Ovary (tissue), 9 donors: ENCODE measurements around the gene DCAF8. TPM values are rescaled to one million over a fixed set of nuclear protein-coding genes. Genes with fewer than 3 reads are reported as not detected.
"Not testable (repeated sequence)": the region's sequence is repeated elsewhere in the genome, so short reads cannot be mapped to it uniquely, and the experiment has no call there.

ENCODE experiments used
- DNase-seq, 5 donors: peaks; one replicate each; pipeline ENCODE4 v3.0.0-alpha.2; 2019 to 2020
- H3K27ac ChIP-seq, 2 donors: fragments of 200-600 bp; one replicate each; pipeline versions ENCODE4 v1.5.1 to v1.8.0; 2019 to 2022
- H3K27me3 ChIP-seq: fragments of 200-600 bp; one replicate; pipeline ENCODE4 v1.8.0; 2022
- H3K36me3 ChIP-seq: fragments of 200-600 bp; sonication (generic); one replicate; pipeline ENCODE4 v1.5.1; 2019
- H3K4me1 ChIP-seq: one replicate; pipeline ENCODE4 v1.8.1; 2013; ENCODE audit warnings: mild to moderate bottlenecking, moderate library complexity; ENCODE audit not compliant: insufficient read depth
- H3K4me3 ChIP-seq: fragments of 200-600 bp; sonication (generic); one replicate; pipeline ENCODE4 v1.5.1; 2017
- H3K9me3 ChIP-seq, 2 donors: fragments of 200-600 bp in 1 of 2; sonication (generic) in 1 of 2; one replicate each; pipeline versions ENCODE4 v1.5.1 to v1.8.1; 2013 to 2019; ENCODE audit warnings: mild to moderate bottlenecking in 1 of 2, moderate library complexity in 1 of 2
- EP300 ChIP-seq: sonication (generic); formaldehyde crosslinking; IDR thresholded peaks from one replicate; pipeline ENCODE4 v1.6.1; 2017; ENCODE audit warnings: antibody characterized with exemption
- POLR2A ChIP-seq: fragments of 450-650 bp; IDR thresholded peaks from one replicate; pipeline ENCODE4 v1.6.1; 2017; ENCODE audit warnings: antibody characterized with exemption, mild to moderate bottlenecking, moderate library complexity
- WGBS, 3 donors: extraction: QIAGEN DNeasy Blood & Tissue Kit in 1 of 3; methylation state at CpG; one replicate each; pipeline versions ENCODE4 v1.1.5 to v1.1.7; 2013 to 2017; 5-methylcytosine and 5-hydroxymethylcytosine counted together
- intact Hi-C, 4 donors: fragments of 100-400 bp; cut with DNase I; formaldehyde crosslinking; loops; one replicate each; pipeline versions ENCODE4 v1.11.0 to v1.15.1; 2022 to 2023
- polyA plus RNA-seq, 2 donors: library from polyadenylated mRNA; stranded (reverse); fragments of 200-250 nt in 1 of 2; fragments of 350-450 nt in 1 of 2; fragmentation: Illumina TruSeq in 1 of 2; extraction: RNeasy Lipid Tissue Mini Kit (QIAGEN cat#74804) in 1 of 2; gene quantifications; one replicate each; pipeline ENCODE4 v1.2.3, GENCODE V29; 2013 to 2014
- total RNA-seq, 7 donors: library from RNA; depleted of rRNA in 2 of 7; stranded (reverse); fragments of >200 nt in 2 of 7; fragmentation: NEBNext Ultra II Directional in 3 of 7; extraction: Animal tissue kit (Norgen Biotek cat#: 25700) in 3 of 7; gene quantifications; one replicate each; pipeline versions ENCODE4 v1.1.0 to v1.2.4, GENCODE V29; 2016 to 2023
- TF ChIP-seq, protein P1 (sequence below), 3 donors: fragments of 450-650 bp in 2 of 3; fragments of 200-600 bp in 1 of 3; IDR thresholded peaks; one replicate each; pipeline versions ENCODE4 v1.5.1 to v1.8.0; 2016 to 2022; ENCODE audit warnings: antibody characterized with exemption in 3 of 3, mild to moderate bottlenecking in 1 of 3
- donor health status: DM: no; HTN: no; CAD: no; lungs with moderate emphysema.
- donor health status: DM: no; HTN: no; CAD: no.
- donor health status: Bipolar disorder and iron deficiency.
- donor health status: DM: yes; HTN: yes; CAD: no.
- donor health status: DM: no; HTN: no; CAD: no.
- donor health status: DM: yes; HTN: yes; CAD: no.

The DCAF8 gene
- total and polyA plus RNA-seq, 9 donors, result 85.2 to 147 (median 104) TPM

DNA sequence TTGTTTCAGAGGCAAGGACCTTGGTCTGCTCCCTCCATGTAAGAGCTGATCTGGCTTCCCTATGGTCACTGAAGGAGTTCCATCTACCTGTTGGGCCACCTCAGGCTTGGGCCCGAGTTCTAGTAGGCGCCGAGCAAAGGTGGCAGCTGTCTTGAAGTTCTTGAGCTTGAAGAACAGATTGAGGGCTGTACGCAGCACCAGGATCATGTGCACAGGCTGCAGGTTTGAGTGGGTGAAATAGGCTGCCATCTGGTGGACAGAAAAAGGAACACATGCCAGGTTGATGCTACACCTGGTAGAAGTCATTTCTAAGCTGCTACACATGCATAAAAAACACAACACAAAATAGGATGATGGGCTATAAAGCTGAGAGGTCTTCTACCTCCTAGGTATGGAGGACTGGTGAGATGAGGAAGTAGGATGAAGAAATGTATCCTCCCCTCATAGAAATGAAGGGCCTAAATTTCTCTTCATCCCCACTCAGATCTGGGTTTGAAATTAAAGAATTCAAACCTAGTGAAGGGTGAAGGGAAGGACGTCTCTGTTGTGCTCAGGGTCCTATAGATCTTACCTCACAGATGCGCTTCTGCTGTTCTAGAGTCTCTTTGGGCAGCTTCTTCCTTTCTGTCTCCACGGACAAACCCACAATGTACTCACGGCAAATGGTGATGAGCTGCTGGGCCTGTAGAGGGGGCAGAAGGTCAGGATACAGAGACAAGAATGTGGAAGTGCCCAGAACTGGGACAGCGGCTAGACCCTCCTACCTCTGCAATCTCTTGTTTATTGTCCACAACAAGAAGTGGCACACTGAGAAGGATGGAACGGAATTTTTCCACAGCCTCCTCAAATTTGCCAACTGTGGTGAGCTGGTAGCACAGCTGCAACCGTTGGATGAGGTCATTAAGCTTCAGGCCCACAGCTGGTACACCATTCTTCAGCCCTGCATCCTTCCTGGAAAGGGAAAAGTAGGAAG, 29.2 kb upstream of the DCAF8 start:
- TF ChIP-seq POLR2A, result no peak
- TF ChIP-seq, protein P1, sequence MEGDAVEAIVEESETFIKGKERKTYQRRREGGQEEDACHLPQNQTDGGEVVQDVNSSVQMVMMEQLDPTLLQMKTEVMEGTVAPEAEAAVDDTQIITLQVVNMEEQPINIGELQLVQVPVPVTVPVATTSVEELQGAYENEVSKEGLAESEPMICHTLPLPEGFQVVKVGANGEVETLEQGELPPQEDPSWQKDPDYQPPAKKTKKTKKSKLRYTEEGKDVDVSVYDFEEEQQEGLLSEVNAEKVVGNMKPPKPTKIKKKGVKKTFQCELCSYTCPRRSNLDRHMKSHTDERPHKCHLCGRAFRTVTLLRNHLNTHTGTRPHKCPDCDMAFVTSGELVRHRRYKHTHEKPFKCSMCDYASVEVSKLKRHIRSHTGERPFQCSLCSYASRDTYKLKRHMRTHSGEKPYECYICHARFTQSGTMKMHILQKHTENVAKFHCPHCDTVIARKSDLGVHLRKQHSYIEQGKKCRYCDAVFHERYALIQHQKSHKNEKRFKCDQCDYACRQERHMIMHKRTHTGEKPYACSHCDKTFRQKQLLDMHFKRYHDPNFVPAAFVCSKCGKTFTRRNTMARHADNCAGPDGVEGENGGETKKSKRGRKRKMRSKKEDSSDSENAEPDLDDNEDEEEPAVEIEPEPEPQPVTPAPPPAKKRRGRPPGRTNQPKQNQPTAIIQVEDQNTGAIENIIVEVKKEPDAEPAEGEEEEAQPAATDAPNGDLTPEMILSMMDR (IDR thresholded peaks at IDR 0.05), result peak; percentile 56 to 78 (median 62)
- DNase-seq, result peak; percentile 33 to 63 (median 48)
- Histone ChIP-seq H3K4me1 (no peaks in the 10 kb centered on the region), H3K27ac (no peak overlapping the region), H3K9me3 (no peaks in the 10 kb centered on the region), H3K27me3 (no peaks in the 10 kb centered on the region), H3K36me3 (no peaks in the 10 kb centered on the region), H3K4me3 (no peak overlapping the region)
- intact Hi-C loops, result loop anchor here in 1 of 4 donors (10.0 kb wide), 1 partner anchor 97 kb away; the partner anchor contains the start of gene CASQ1
- WGBS, 3 donors, result 27 to 34% (median 31%) methylated on average over 11 of the region's 11 CpGs

DNA sequence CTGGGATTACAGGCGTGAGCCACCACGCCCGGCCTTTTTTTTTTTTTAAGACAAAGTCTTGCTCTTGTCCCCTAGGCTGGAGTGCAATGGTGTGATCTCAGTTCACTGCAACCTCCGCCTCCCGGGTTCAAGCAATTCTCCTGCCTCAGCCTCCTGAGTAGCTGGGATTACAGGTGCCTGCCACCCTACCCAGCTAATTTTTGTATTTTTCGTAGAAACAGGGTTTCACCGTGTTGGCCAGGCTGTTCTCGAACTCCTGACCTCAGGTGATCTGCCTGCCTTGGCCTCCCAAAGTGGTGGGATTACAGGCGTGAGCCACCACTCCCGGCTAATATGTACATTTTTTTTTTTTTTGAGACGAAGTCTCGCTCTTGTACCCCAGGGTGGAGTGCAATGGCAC, 25.4 kb upstream of the DCAF8 start:
- intact Hi-C loops, result loop anchor here in 1 of 4 donors (10.0 kb wide), 1 partner anchor 867 kb away; the partner anchor contains the start of genes UFC1 and USP21
- H3K4me1 ChIP-seq, H3K9me3 ChIP-seq, H3K4me3 ChIP-seq, H3K36me3 ChIP-seq, H3K27ac ChIP-seq, DNase-seq, H3K27me3 ChIP-seq: not testable (repeated sequence)
- WGBS, 3 donors, result 89 to 91% (median 90%) methylated on average over 12 of the region's 12 CpGs

DNA sequence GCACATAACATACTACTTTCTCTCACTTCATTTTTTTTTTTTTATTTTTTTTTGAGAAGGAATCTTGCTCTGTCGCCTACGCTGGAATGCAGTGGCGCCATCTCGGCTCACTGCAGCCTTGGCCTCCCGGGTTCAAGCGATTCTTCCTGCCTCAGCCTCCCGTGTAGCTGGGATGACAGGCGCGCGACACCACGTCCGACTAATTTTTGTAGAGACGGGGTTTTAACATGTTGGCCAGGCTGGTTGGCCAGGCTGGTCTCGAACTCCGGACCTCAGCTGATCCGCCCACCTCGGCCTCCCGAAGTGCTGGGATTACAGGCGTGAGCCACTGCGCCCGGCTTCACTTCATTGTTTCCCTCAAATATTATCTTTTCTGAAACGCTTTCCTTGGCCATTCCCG, 23.2 kb upstream of the DCAF8 start:
- Histone ChIP-seq H3K27me3 (no peaks in the 10 kb centered on the region), H3K4me3 (peak overlapping the region; percentile 82), H3K9me3 (no peaks in the 10 kb centered on the region), H3K36me3 (no peaks in the 10 kb centered on the region), H3K4me1 (peaks cover 7% of the 10 kb centered on the region), H3K27ac (no peak overlapping the region)
- peak in 3 of 5 donors; percentile 28 to 44 (median 31) for DNase-seq
- TF ChIP-seq, protein P1 (IDR thresholded peaks at IDR 0.05), result no peak
- TF ChIP-seq POLR2A, result no peak
- TF ChIP-seq EP300, result no peak
- intact Hi-C loops, result loop anchor here in 1 of 4 donors (10.0 kb wide), 1 partner anchor 869 kb away; the partner anchor contains the start of genes UFC1 and USP21
- WGBS, 3 donors, result 50 to 54% (median 50%) methylated on average over 23 of the region's 23 CpGs

DNA sequence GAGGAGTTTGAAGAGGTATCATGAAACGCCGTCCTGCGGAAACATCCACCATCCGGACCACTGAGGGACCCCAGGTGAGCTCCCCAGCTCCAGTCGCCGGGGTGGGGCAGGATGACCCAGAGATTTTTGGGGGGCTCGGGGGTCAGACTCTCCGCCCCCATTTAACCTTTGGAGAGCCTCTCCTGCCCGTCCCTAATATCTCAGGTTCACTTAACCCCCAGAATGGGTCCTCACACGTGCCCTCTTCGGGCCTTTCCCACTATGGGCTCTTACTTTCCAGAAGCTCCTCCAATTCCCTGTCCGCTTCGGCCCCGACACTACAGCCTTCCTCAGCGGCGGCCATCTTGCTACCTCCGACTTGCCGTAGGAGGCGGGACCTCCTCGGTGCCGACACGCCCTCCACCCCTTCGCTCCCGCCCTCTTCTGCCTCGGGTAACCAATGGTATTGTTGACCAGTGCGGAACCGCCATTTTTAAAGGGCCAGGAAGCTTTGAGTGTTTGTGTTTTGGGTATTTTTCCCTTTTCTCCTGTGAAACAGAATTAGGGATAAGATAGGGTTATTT, 22.5 kb upstream of the DCAF8 start, which contains the start of gene PEX19:
TSS of gene PEX19 (minus strand) at position 352 of the 563 bp plus-strand sequence. CDS start at position 343, 9 bp downstream.
- H3K9me3 ChIP-seq, result no peaks in the 10 kb centered on the region
- intact Hi-C loops, result loop anchor here in 1 of 4 donors (10.0 kb wide), 1 partner anchor 870 kb away; the partner anchor contains the start of genes UFC1 and USP21
- 0% methylated on average over 27 of the region's 27 CpGs for WGBS, 3 donors
- H3K4me1 ChIP-seq, result peaks cover 7% of the 10 kb centered on the region
- H3K4me3 ChIP-seq, result peak within 1 kb of the TSS; percentile 82
- DNase-seq, result peak; percentile 90 to 96 (median 94)
- no peaks in the 10 kb centered on the region for H3K27me3 ChIP-seq
- H3K36me3 ChIP-seq, result no peaks in the 10 kb centered on the region
- peak within 1 kb of the TSS; percentile 78 to 80 for H3K27ac ChIP-seq
- TF ChIP-seq, protein P1 (IDR thresholded peaks at IDR 0.05), result no peak
- no peak for TF ChIP-seq EP300
- TF ChIP-seq POLR2A, result peak; percentile 76
